HG03575 (cell line): ENCODE data around the gene MXRA7.
"Not testable (repeated sequence)": the region's sequence is repeated elsewhere in the genome, so short reads cannot be mapped to it uniquely, and the experiment has no call there.

ENCODE experiments used
- ATAC-seq: cut with Tn5 transposase; IDR thresholded peaks from one replicate; pipeline ENCODE4 v1.9.1; 2021; ENCODE audit not compliant: unreplicated experiment, insufficient number of reproducible peaks, low FRiP score; ENCODE audit errors: extremely low read depth

MXRA7 gene

GRCh38 chr17:76710863-76711611 is at the start of gene MXRA7:
MXRA7 (minus strand) TSS chr17:76710965; CDS start chr17:76710946, 19 bp downstream.
- no peak for ATAC-seq

GRCh38 chr17:76758570-76758969 is 47.8 kb upstream of the MXRA7 start:
- ATAC-seq: no peak

- no peak for ATAC-seq
These were observed 46.5 kb upstream of the MXRA7 start for GRCh38 chr17:76757256-76757655.

- no peak for ATAC-seq
These were observed 44.5 kb upstream of the MXRA7 start for GRCh38 chr17:76755285-76755684.

- no peak for ATAC-seq
These were observed 42.5 kb upstream of the MXRA7 start for GRCh38 chr17:76753061-76753961.

GRCh38 chr17:76752006-76752405 is 41.2 kb upstream of the MXRA7 start:
- ATAC-seq: no peak

GRCh38 chr17:76751416-76751993 is 40.7 kb upstream of the MXRA7 start:
- ATAC-seq: no peak

GRCh38 chr17:76748657-76749056 is 37.9 kb upstream of the MXRA7 start:
- ATAC-seq: no peak

GRCh38 chr17:76747716-76748363 is 37.1 kb upstream of the MXRA7 start:
- ATAC-seq: no peak

GRCh38 chr17:76745785-76746184 is 35.0 kb upstream of the MXRA7 start:
- not testable (repeated sequence) for ATAC-seq

- ATAC-seq: no peak
These were observed 34.0 kb upstream of the MXRA7 start for GRCh38 chr17:76744747-76745146.

- ATAC-seq: no peak
These were observed 32.2 kb upstream of the MXRA7 start for GRCh38 chr17:76742958-76743357.

GRCh38 chr17:76740329-76741118 is 29.8 kb upstream of the MXRA7 start:
- no peak for ATAC-seq

GRCh38 chr17:76739568-76740115 is 28.9 kb upstream of the MXRA7 start:
- ATAC-seq: not testable (repeated sequence)

- no peak for ATAC-seq
These were observed 27.7 kb upstream of the MXRA7 start for GRCh38 chr17:76738468-76738850.

- ATAC-seq: peak; percentile 12
These were observed 27.1 kb upstream of the MXRA7 start, which contains the start of gene MFSD11 for GRCh38 chr17:76737676-76738467. MFSD11 (plus strand) TSS chr17:76738119; CDS start chr17:76738353, 234 bp downstream.

- peak; percentile 32 for ATAC-seq
These were observed 26.4 kb upstream of the MXRA7 start, which contains the start of gene SRSF2 for GRCh38 chr17:76737082-76737675. SRSF2 (minus strand) TSS chr17:76737331; CDS start chr17:76737160, 171 bp downstream.
